Gastrocnemius medialis (tissue), 4 donors: ENCODE measurements around the gene ACVR1.

Experiments used
- POLR2A ChIP-seq, 2 donors: fragments of 450-650 bp; IDR thresholded peaks; one replicate each; pipeline ENCODE4 v1.6.1; 2017; ENCODE audit warnings: antibody characterized with exemption in 2 of 2, mild to moderate bottlenecking in 2 of 2, moderate library complexity in 2 of 2
- TF ChIP-seq, protein P1 (sequence below), 5 experiments: fragments of 450-650 bp in 3 of 5; fragments of 200-600 bp in 2 of 5; sonication (generic) in 2 of 5; IDR thresholded peaks in 4 of 5; conservative IDR thresholded peaks in 1 of 5; 1 replicate in 4 of 5; 2 replicates in 1 of 5; pipeline ENCODE4 v1.5.1; 2016 to 2019; ENCODE audit warnings: antibody characterized with exemption in 5 of 5, mild to moderate bottlenecking in 3 of 5, moderate library complexity in 3 of 5

DNA sequence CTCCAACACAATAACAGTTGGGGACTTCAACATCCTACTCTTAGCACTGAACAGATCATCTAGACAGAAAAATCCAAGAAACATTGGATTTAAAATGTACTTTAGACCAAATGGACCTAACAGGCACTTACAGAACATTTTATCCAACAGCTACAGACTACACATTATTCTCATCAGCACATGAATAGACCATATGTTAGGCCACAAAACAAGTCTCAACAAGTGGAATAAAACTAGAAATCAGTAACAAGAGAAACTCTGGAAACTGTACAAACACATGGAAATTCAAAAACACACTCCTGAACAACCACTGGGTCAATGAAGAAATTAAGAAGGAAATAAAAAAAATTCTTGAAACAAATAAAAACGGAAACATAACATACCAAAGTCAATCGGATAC is 117.5 kb downstream of the ACVR1 start:
- TF ChIP-seq, protein P1, sequence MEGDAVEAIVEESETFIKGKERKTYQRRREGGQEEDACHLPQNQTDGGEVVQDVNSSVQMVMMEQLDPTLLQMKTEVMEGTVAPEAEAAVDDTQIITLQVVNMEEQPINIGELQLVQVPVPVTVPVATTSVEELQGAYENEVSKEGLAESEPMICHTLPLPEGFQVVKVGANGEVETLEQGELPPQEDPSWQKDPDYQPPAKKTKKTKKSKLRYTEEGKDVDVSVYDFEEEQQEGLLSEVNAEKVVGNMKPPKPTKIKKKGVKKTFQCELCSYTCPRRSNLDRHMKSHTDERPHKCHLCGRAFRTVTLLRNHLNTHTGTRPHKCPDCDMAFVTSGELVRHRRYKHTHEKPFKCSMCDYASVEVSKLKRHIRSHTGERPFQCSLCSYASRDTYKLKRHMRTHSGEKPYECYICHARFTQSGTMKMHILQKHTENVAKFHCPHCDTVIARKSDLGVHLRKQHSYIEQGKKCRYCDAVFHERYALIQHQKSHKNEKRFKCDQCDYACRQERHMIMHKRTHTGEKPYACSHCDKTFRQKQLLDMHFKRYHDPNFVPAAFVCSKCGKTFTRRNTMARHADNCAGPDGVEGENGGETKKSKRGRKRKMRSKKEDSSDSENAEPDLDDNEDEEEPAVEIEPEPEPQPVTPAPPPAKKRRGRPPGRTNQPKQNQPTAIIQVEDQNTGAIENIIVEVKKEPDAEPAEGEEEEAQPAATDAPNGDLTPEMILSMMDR (IDR thresholded peaks at IDR 0.05 in 4 of 5, conservative IDR thresholded peaks at IDR 0.05 in 1 of 5): no peak
- TF ChIP-seq POLR2A (IDR thresholded peaks at IDR 0.05): no peak
